Ishikawa (cell line): ENCODE data around the gene TBC1D22A.

ENCODE experiments used
- CEBPB ChIP-seq: IDR thresholded peaks from 2 replicates; pipeline ENCODE4 v1.6.1; 2012
- CREB1 ChIP-seq: IDR thresholded peaks from 2 replicates; pipeline ENCODE4 v1.6.1; 2012; ENCODE audit warnings: low read depth
- EGR1 ChIP-seq: IDR thresholded peaks from 2 replicates; pipeline ENCODE4 v1.6.1; 2012
- EP300 ChIP-seq: IDR thresholded peaks from 2 replicates; pipeline ENCODE4 v1.6.1; 2012; ENCODE audit warnings: borderline replicate concordance
- FOXM1 ChIP-seq: IDR thresholded peaks from 2 replicates; pipeline ENCODE4 v1.6.1; 2012; ENCODE audit warnings: low read depth, borderline replicate concordance
- MAX ChIP-seq: IDR thresholded peaks from 2 replicates; pipeline ENCODE4 v1.6.1; 2012
- NFIC ChIP-seq: IDR thresholded peaks from 2 replicates; pipeline ENCODE4 v1.6.1; 2012
- RAD21 ChIP-seq: IDR thresholded peaks from 2 replicates; pipeline ENCODE4 v1.6.1; 2012; ENCODE audit warnings: low read depth
- REST ChIP-seq: IDR thresholded peaks from 2 replicates; pipeline ENCODE4 v1.6.1; 2012; ENCODE audit warnings: low read depth, mild to moderate bottlenecking
- TAF1 ChIP-seq: IDR thresholded peaks from 2 replicates; pipeline ENCODE4 v1.6.1; 2012; ENCODE audit warnings: low read depth, mild to moderate bottlenecking
- TCF12 ChIP-seq: IDR thresholded peaks from 2 replicates; pipeline ENCODE4 v1.6.1; 2012; ENCODE audit warnings: low read depth
- TEAD4 ChIP-seq: IDR thresholded peaks from 2 replicates; pipeline ENCODE4 v1.6.1; 2012
- YY1 ChIP-seq: IDR thresholded peaks from 2 replicates; pipeline ENCODE4 v1.6.1; 2012; ENCODE audit warnings: low read depth
- ZBTB7A ChIP-seq: IDR thresholded peaks from 2 replicates; pipeline ENCODE4 v1.6.1; 2012; ENCODE audit warnings: low read depth
- TF ChIP-seq, protein P1 (sequence below): IDR thresholded peaks from 2 replicates; pipeline ENCODE4 v1.6.1; 2012

Gene TBC1D22A

DNA sequence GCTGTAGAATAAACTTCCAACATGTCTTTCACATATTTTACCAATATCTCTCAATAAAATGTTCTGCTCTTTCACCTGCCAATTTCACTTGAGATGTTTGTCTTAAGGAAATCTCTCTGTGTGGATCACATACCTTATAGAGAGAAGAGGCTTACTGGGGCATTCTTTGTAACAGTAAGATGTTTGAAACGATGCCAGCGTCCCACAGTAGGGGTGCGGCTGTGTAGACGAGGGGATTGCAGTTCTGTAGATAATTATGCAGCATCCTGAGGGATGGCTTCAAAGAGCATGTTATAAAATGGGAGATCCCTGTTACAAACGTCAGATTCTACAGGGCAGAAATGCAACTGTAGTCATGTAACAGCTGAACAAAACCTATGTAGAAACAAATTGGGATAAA is 200.0 kb downstream of the TBC1D22A start:
- TF ChIP-seq ZBTB7A (no peak), RAD21 (no peak)

DNA sequence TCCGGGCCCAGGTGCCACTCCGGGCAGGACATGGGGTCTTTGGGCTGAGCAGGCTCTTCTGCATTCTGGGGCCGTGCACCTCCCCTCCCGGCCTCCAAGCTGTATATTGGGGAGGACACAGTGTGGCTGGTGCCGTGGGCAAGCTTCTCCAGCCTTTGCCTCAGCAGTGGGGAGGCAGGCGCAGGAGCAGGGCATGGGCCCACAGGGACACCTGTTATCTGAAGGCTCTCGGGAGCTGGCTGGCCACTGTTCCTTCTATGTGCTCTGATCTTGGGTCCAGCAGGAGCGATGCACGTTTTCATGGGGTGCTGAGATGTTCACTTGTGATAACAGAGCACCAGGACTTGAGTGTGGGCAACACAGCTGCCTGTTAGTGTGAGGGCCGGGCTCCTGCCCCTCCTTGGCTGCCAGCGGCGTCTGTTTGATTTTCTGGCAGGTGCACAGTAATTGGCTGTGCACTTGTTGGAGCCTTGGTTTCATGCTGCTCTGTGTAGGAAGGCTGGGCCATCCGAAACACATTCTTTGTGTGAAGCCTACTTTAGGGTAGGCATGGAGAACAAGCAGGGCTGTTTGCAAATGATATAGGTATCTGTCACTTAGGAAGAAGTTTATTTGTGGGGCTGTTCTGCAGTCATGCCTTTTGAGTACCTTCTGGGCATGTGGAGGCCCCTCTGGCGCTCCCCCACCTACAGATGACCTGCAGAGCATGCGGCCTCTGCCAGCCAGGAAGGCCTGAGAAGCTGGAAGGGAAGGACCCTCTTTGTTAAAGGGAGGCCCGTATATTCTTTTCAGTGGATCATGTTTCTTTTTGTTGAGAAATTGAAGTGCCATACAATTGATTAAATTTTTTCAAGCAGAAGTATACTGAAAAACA is 201.5 kb downstream of the TBC1D22A start:
- TF ChIP-seq TAF1 (no peak), REST (no peak), CREB1 (no peak), EGR1 (no peak), TCF12 (no peak), RAD21 (no peak), TEAD4 (no peak), EP300 (no peak), MAX (no peak), CEBPB (no peak), FOXM1 (no peak), NFIC (no peak), ZBTB7A (no peak), YY1 (no peak)
- TF ChIP-seq, protein P1, sequence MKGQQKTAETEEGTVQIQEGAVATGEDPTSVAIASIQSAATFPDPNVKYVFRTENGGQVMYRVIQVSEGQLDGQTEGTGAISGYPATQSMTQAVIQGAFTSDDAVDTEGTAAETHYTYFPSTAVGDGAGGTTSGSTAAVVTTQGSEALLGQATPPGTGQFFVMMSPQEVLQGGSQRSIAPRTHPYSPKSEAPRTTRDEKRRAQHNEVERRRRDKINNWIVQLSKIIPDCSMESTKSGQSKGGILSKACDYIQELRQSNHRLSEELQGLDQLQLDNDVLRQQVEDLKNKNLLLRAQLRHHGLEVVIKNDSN, result no peak

DNA sequence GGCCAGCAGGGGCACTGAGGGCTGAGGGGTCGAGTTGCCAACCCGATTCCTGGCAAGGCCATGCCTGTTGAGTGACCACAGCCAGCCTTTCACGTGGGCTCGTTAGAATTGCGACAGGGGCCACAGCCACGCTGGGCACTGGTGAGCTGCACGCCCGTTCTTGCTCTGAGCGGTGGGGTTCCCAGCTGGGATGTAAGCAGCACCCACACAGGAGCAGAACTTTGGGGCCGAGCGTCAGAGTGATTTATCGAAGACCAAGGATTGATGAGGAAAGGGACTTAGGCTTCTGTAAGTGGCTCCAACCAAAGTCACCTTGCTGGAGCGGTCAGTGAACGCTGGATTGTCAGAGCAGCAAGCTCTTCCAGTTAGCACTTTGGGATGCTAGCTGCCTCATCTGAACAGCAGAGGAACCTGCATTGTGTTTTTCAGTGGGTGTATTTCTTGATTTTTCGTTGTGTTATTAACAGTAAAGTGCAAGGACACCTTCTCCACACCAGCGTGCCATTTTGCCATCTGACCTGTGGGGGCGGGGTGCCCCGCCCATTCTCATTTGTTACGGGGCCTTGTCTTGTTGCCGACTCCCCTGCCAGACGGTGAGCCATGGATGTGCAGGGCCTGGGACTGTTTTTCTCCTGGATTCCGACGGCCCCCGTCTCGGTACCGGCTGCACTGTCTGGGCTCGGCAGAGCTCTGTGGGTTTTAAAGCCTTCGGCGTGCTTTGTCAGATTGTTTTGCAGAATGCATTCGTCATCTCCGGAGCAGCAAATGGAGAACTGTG is 202.5 kb downstream of the TBC1D22A start:
- TF ChIP-seq MAX (no peak), FOXM1 (no peak), NFIC (no peak), CEBPB (no peak), RAD21 (no peak), TAF1 (no peak), EGR1 (no peak), TCF12 (no peak), TEAD4 (no peak), REST (no peak), EP300 (no peak), CREB1 (no peak), ZBTB7A (no peak), YY1 (no peak)
- TF ChIP-seq, protein P1, result no peak

GRCh38 chr22:46965555-46966494 is 203.4 kb downstream of the TBC1D22A start:
- TF ChIP-seq CREB1, result no peak
- no peak for TF ChIP-seq TEAD4
- no peak for TF ChIP-seq REST
- no peak for TF ChIP-seq NFIC
- TF ChIP-seq RAD21, result no peak
